ENCODE data around the gene POLE.

POLE gene

GRCh38 chr12:132631666-132632065, 55.5 kb downstream of the POLE start:
- no peak for DNase-seq (ENCODE audit: low read depth)

GRCh38 chr12:132630672-132631071, 56.5 kb downstream of the POLE start:
- DNase-seq (ENCODE audit: low read depth), result no peak

- no peak for DNase-seq (ENCODE audit: low read depth)
Observed at GRCh38 chr12:132629330-132629729, 57.8 kb downstream of the POLE start.

GRCh38 chr12:132625731-132626430, 61.3 kb downstream of the POLE start:
- DNase-seq (ENCODE audit: low read depth), result no peak

- no peak for DNase-seq (ENCODE audit: low read depth)
Observed at GRCh38 chr12:132624910-132625630, 62.1 kb downstream of the POLE start.

GRCh38 chr12:132624186-132624855, 62.8 kb downstream of the POLE start:
- no peak for DNase-seq (ENCODE audit: low read depth)

GRCh38 chr12:132623072-132623869, 63.9 kb downstream of the POLE start:
- DNase-seq (ENCODE audit: low read depth), result no peak

- no peak for DNase-seq (ENCODE audit: low read depth)
Observed at GRCh38 chr12:132622437-132623071, 64.6 kb downstream of the POLE start.

- DNase-seq (ENCODE audit: low read depth), result no peak
Observed at GRCh38 chr12:132621657-132622435, 65.3 kb downstream of the POLE start.

- DNase-seq (ENCODE audit: low read depth), result no peak
Observed at GRCh38 chr12:132620899-132621656, 66.1 kb downstream of the POLE start.

- DNase-seq (ENCODE audit: low read depth), result no peak
Observed at GRCh38 chr12:132620113-132620898, 66.8 kb downstream of the POLE start.

- DNase-seq (ENCODE audit: low read depth), result no peak
Observed at GRCh38 chr12:132619386-132620112, 67.6 kb downstream of the POLE start.

- no peak for DNase-seq (ENCODE audit: low read depth)
Observed at GRCh38 chr12:132619071-132619385, 68.1 kb downstream of the POLE start.

- no peak for DNase-seq (ENCODE audit: low read depth)
Observed at GRCh38 chr12:132618683-132619043, 68.5 kb downstream of the POLE start, which contains the start of gene P2RX2. Gene P2RX2 (plus strand): TSS chr12:132618776. CDS start chr12:132618817, 41 bp downstream.

- DNase-seq (ENCODE audit: low read depth), result no peak
Observed at GRCh38 chr12:132617822-132618682, 69.1 kb downstream of the POLE start.

- DNase-seq (ENCODE audit: low read depth), result no peak
Observed at GRCh38 chr12:132617135-132617701, 69.9 kb downstream of the POLE start.

GRCh38 chr12:132615579-132616038, 71.5 kb downstream of the POLE start:
- DNase-seq (ENCODE audit: low read depth), result no peak
